ENCODE measurements around the gene LIMA1. TPM values are rescaled to one million over a fixed set of nuclear protein-coding genes. Genes with fewer than 3 reads are reported as not detected.

The LIMA1 gene
- total and polyA plus RNA-seq, 12 donors = 10.6 to 34.4 (median 16.2) TPM

DNA sequence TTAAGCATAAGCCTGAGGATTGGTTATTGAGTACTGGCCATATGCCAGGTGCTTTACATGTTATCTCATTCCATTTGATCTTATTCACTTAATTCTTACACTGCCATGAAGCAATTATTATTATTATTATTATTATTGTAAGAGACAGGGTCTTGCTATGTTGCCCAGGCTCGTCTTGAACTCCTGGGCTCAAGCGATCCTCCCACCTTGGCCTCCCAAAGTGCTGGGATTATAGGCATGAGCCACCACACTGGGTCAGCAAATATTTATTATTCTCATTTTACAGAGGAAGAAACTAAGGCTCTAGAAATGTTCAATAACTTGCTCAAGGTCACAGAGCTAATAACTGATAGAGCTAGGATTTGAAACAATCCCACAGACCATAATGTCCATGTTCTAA, 14.8 kb downstream of the LIMA1 start:
- Histone ChIP-seq H3K4me1 (peaks cover 0 to 25% (median 12%) of the 10 kb centered on the region in 9 donors), H3K36me3 (peaks cover 0 to 7% (median 0%) of the 10 kb centered on the region in 9 donors), H3K4me3 (no peak overlapping the region), H3K27ac (no peak overlapping the region), H3K9me3 (peaks cover 0 to 4% (median 0%) of the 10 kb centered on the region in 11 donors), H3K27me3 (no peaks in the 10 kb centered on the region)
- ATAC-seq (no peak), DNase-seq (no peak)
- 95 to 99% methylated on average over 2 of the region's 2 CpGs for WGBS, 2 donors
- no peak for TF ChIP-seq CTCF (IDR thresholded peaks at IDR 0.05)
- intact Hi-C loops (cut with DNase I) = loop anchor here in 1 of 10 donors (2.0 to 5.0 kb wide), 2 partner anchors 54 to 301 kb away; no protein-coding TSS in a partner anchor

- 46 to 74% methylated on average over 1 of the region's 1 CpG for WGBS, 2 donors
- Histone ChIP-seq H3K36me3 (peaks cover 0 to 7% (median 0%) of the 10 kb centered on the region in 9 donors), H3K27ac (peak overlapping the region in 1 of 10 donors; percentile 27), H3K27me3 (no peaks in the 10 kb centered on the region), H3K9me3 (peaks cover 0 to 4% (median 0%) of the 10 kb centered on the region in 11 donors), H3K4me3 (no peak overlapping the region), H3K4me1 (peaks cover 0 to 20% (median 7%) of the 10 kb centered on the region in 9 donors)
- intact Hi-C loops (cut with DNase I) = loop anchor here in 1 of 10 donors (5.0 kb wide), 1 partner anchor 299 kb away; no protein-coding TSS in a partner anchor
- peak in 3 of 8 donors; percentile 22 to 46 (median 31) for ATAC-seq
- DNase-seq = no peak
- no peak for TF ChIP-seq CTCF (IDR thresholded peaks at IDR 0.05)
Observed at GRCh38 chr12:50265770-50266524, 17.4 kb downstream of the LIMA1 start.

DNA sequence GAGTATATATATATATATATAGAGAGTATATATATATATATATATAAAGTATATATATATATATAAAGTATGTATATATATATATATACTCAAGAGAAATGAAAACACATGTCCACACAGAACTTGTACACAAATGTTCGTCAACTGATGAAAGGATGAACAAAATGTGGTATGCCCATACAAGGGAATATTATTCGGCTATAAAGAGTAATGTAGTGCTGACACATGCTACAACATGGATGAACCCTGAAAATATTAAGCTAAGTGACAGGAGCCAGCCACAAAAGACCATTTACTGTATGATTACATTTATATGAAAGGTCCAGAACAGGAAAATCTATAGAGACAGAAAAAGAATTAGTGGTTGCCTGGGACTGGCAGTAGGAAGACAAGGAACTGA, 19.5 kb downstream of the LIMA1 start:
- Histone ChIP-seq H3K36me3 (no peaks in the 10 kb centered on the region), H3K27me3 (no peaks in the 10 kb centered on the region), H3K4me3 (no peak overlapping the region), H3K27ac (no peak overlapping the region), H3K4me1 (peaks cover 0 to 37% (median 18%) of the 10 kb centered on the region in 9 donors), H3K9me3 (peaks cover 0 to 4% (median 0%) of the 10 kb centered on the region in 11 donors)
- no peak for ATAC-seq
- no peak for DNase-seq
- intact Hi-C loops (cut with DNase I) = no loop called here
- no peak for TF ChIP-seq CTCF (IDR thresholded peaks at IDR 0.05)
- WGBS, 2 donors = 97 to 100% methylated on average over 2 of the region's 2 CpGs

DNA sequence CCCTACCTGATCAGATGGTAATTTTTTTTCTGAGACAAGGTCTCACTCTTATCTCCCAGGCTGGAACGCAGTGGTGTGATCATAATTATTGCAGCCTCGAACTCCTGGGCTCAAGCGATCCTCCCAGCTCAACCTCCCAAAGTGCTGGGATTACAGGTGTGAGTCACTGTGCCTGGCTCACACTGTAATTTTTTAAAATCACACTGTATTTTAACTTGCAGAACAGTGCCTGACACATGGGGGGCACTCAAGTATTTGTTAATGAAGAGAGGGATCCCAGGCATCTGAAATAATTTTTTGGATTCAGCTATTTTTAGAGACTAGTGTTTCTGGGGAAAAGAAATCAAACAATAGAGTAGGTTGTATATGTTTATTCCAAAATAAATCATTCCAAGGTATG, 21.7 kb downstream of the LIMA1 start:
- Histone ChIP-seq H3K27me3 (no peaks in the 10 kb centered on the region), H3K4me3 (no peak overlapping the region), H3K27ac (no peak overlapping the region), H3K4me1 (peaks cover 10 to 55% (median 35%) of the 10 kb centered on the region in 9 donors), H3K36me3 (no peaks in the 10 kb centered on the region), H3K9me3 (peaks cover 0 to 4% (median 0%) of the 10 kb centered on the region in 11 donors)
- intact Hi-C loops (cut with DNase I) = no loop called here
- ATAC-seq = no peak
- no peak for DNase-seq
- WGBS, 2 donors = 91 to 95% methylated on average over 3 of the region's 3 CpGs
- peak in 3 of 9 donors; percentile 6 to 29 (median 15) for TF ChIP-seq CTCF (IDR thresholded peaks at IDR 0.05)
